Measurements from ENCODE around the gene POLG2.

The POLG2 gene

DNA sequence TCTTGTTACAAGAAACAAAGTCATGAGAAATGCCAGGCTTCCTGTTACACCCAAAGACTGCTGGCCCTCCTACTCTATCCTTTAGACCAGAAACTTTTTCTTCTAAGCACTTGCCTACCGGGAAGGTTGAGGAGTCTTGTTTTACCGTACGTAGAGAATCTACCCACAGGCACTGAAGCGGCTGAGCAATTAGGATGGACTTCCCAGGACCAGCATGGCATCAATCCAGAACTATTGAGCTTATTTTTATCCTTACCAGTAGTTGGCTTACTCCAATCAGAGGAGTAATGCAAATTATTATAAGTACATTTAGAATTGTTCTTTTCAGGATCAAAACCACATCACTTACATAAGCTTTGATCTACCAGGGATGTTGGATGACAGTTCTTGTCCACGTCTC, 35.6 kb upstream of the POLG2 start:
- no peaks in the 10 kb centered on the region for H3K9me3 ChIP-seq (ENCODE audit: control insufficient read depth, insufficient read depth, low read length)
- no peaks in the 10 kb centered on the region for H3K4me1 ChIP-seq (ENCODE audit: control insufficient read depth, low read length)
- H3K79me2 ChIP-seq (ENCODE audit: control insufficient read depth, low read length) = no peaks in the 10 kb centered on the region
- no peaks in the 10 kb centered on the region for H3K27me3 ChIP-seq (ENCODE audit: control insufficient read depth, low read length)
- H3K36me3 ChIP-seq (ENCODE audit: control insufficient read depth, low read length) = peaks cover 98% of the 10 kb centered on the region
- H3F3A ChIP-seq (ENCODE audit: control insufficient read depth, insufficient read depth) = no peaks in the 10 kb centered on the region
- no peak overlapping the region for H3K4me3 ChIP-seq (ENCODE audit: low read length)
- no peak overlapping the region for H3K4me2 ChIP-seq (ENCODE audit: low read length)
- H3K27ac ChIP-seq (ENCODE audit: low read depth, low read length) = no peak overlapping the region
- no peaks in the 10 kb centered on the region for H4K20me1 ChIP-seq (ENCODE audit: control insufficient read depth, insufficient read depth, low read depth, low read length)
- no peaks in the 10 kb centered on the region for H3K9me2 ChIP-seq (replicated peaks; ENCODE audit: control insufficient read depth, low read length)
- TF ChIP-seq, protein P1, sequence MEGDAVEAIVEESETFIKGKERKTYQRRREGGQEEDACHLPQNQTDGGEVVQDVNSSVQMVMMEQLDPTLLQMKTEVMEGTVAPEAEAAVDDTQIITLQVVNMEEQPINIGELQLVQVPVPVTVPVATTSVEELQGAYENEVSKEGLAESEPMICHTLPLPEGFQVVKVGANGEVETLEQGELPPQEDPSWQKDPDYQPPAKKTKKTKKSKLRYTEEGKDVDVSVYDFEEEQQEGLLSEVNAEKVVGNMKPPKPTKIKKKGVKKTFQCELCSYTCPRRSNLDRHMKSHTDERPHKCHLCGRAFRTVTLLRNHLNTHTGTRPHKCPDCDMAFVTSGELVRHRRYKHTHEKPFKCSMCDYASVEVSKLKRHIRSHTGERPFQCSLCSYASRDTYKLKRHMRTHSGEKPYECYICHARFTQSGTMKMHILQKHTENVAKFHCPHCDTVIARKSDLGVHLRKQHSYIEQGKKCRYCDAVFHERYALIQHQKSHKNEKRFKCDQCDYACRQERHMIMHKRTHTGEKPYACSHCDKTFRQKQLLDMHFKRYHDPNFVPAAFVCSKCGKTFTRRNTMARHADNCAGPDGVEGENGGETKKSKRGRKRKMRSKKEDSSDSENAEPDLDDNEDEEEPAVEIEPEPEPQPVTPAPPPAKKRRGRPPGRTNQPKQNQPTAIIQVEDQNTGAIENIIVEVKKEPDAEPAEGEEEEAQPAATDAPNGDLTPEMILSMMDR (IDR thresholded peaks at IDR 0.05; ENCODE audit: low read depth, low read length, poor library complexity, severe bottlenecking) = no peak
- TF ChIP-seq EZH2phosphoT487 (IDR thresholded peaks at IDR 0.05; ENCODE audit: borderline replicate concordance, low read length) = no peak

DNA sequence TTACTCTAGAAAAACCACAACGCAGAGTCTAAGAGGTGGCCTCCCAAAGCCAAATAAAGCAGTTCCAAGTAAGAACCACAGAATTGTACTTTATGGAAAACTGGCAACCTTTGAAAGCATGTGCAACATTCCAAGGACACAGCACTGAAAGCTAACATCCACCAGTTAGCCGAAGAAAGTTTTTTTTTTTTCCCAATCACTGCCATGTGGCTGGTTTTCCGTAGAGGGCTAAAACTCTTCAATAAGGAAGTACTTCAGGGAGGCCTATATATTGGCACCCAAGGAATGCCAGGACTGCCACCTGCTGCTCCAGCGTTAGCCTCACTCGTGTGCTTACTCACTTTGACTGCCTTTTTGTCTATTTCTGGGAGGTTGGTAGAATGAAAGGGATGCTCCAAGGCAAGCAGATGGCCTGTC, 35.1 kb upstream of the POLG2 start:
- no peaks in the 10 kb centered on the region for H3K9me2 ChIP-seq (replicated peaks; ENCODE audit: control insufficient read depth, low read length)
- H3K79me2 ChIP-seq (ENCODE audit: control insufficient read depth, low read length) = no peaks in the 10 kb centered on the region
- TF ChIP-seq EZH2phosphoT487 (IDR thresholded peaks at IDR 0.05; ENCODE audit: borderline replicate concordance, low read length) = no peak
- TF ChIP-seq, protein P1 (IDR thresholded peaks at IDR 0.05; ENCODE audit: low read depth, low read length, poor library complexity, severe bottlenecking) = no peak
- no peak overlapping the region for H3K4me3 ChIP-seq (ENCODE audit: low read length)
- no peak overlapping the region for H3K27ac ChIP-seq (ENCODE audit: low read depth, low read length)
- peaks cover 97% of the 10 kb centered on the region for H3K36me3 ChIP-seq (ENCODE audit: control insufficient read depth, low read length)
- no peaks in the 10 kb centered on the region for H4K20me1 ChIP-seq (ENCODE audit: control insufficient read depth, insufficient read depth, low read depth, low read length)
- no peaks in the 10 kb centered on the region for H3K4me1 ChIP-seq (ENCODE audit: control insufficient read depth, low read length)
- H3K4me2 ChIP-seq (ENCODE audit: low read length) = no peak overlapping the region
- H3K9me3 ChIP-seq (ENCODE audit: control insufficient read depth, insufficient read depth, low read length) = no peaks in the 10 kb centered on the region
- H3F3A ChIP-seq (ENCODE audit: control insufficient read depth, insufficient read depth) = no peaks in the 10 kb centered on the region
- no peaks in the 10 kb centered on the region for H3K27me3 ChIP-seq (ENCODE audit: control insufficient read depth, low read length)

DNA sequence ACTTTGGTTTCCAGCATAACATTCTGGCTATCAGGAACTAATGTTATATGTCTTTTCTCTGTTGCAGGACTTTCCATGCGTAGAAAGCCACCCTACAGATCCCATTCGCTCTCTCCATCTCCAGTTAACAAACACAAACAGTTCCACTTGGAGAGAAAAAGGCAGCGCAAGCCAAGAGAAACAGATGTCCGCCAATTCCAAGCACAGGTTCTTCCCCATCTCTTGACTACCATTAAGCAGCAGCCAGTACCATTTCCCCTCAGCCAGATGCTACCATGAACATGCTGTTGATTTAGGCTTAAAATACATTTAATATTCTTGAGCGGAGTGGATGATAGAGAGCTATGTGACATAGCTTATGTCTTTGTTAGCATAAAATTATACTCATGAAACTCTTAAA, 32.4 kb upstream of the POLG2 start:
- Histone ChIP-seq H3K27ac (ENCODE audit: low read depth, low read length) (no peak overlapping the region), H3K36me3 (ENCODE audit: control insufficient read depth, low read length) (peaks cover 92% of the 10 kb centered on the region), H3K4me3 (ENCODE audit: low read length) (no peak overlapping the region), H3F3A (ENCODE audit: control insufficient read depth, insufficient read depth) (no peaks in the 10 kb centered on the region), H3K79me2 (ENCODE audit: control insufficient read depth, low read length) (no peaks in the 10 kb centered on the region), H3K4me2 (ENCODE audit: low read length) (no peak overlapping the region), H3K9me3 (ENCODE audit: control insufficient read depth, insufficient read depth, low read length) (no peaks in the 10 kb centered on the region), H3K4me1 (ENCODE audit: control insufficient read depth, low read length) (no peaks in the 10 kb centered on the region), H3K9me2 (replicated peaks; ENCODE audit: control insufficient read depth, low read length) (no peaks in the 10 kb centered on the region), H4K20me1 (ENCODE audit: control insufficient read depth, insufficient read depth, low read depth, low read length) (peaks cover 3% of the 10 kb centered on the region; the same call in 1 of the 2 replicates), H3K27me3 (ENCODE audit: control insufficient read depth, low read length) (no peaks in the 10 kb centered on the region)
- TF ChIP-seq, protein P1 (IDR thresholded peaks at IDR 0.05; ENCODE audit: low read depth, low read length, poor library complexity, severe bottlenecking) = no peak
- no peak for TF ChIP-seq EZH2phosphoT487 (IDR thresholded peaks at IDR 0.05; ENCODE audit: borderline replicate concordance, low read length)

Measured in DOHH2 (cell line).